ENCODE measurements around the gene HACD2.

DNA sequence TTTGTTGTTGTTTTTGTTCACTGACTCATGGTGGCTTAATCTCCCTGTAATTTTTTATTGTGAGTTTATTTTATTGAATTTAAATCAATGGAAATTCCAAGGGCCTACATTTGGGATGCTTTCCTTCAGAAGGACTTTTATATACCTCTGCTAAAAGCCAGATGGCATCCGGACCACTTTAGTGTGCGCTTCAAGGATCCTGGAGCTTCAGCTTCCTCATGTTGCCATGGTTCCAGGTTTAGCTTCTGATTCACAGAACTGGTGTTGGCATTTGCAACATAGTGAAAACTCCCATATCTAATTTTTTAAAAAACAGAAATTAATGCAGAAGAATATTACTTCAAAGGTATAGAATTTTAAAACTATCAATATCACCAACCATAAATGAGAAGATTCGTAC is 8.5 kb upstream of the HACD2 start:
- TF ChIP-seq CTCF (IDR thresholded peaks at IDR 0.05), result no peak
- no peak for TF ChIP-seq ZFX (IDR thresholded peaks at IDR 0.05; ENCODE audit: borderline replicate concordance)
